ENCODE measurements around the gene LARGE2.

The LARGE2 gene

GRCh38 chr11:45936511-45937054, 14.1 kb downstream of the LARGE2 start:
- no peaks in the 10 kb centered on the region for H3K27me3 Mint-ChIP-seq (ENCODE audit: low read depth)
- peaks cover 20% of the 10 kb centered on the region for H3K36me3 Mint-ChIP-seq (ENCODE audit: low read depth)
- no peaks in the 10 kb centered on the region for H3K9me3 Mint-ChIP-seq
- H3K4me1 Mint-ChIP-seq (ENCODE audit: low read depth) = no peaks in the 10 kb centered on the region
- no peak overlapping the region for H3K27ac Mint-ChIP-seq
- no peak overlapping the region for H3K4me3 Mint-ChIP-seq

GRCh38 chr11:45937916-45938315, 15.5 kb downstream of the LARGE2 start:
- Mint-ChIP-seq H3K27me3 (ENCODE audit: low read depth) (no peaks in the 10 kb centered on the region), H3K36me3 (ENCODE audit: low read depth) (peaks cover 18% of the 10 kb centered on the region), H3K27ac (no peak overlapping the region), H3K9me3 (no peaks in the 10 kb centered on the region), H3K4me3 (no peak overlapping the region), H3K4me1 (ENCODE audit: low read depth) (no peaks in the 10 kb centered on the region)

GRCh38 chr11:45939836-45940235, 17.4 kb downstream of the LARGE2 start:
- Mint-ChIP-seq H3K9me3 (no peaks in the 10 kb centered on the region), H3K36me3 (ENCODE audit: low read depth) (peaks cover 14% of the 10 kb centered on the region), H3K4me1 (ENCODE audit: low read depth) (no peaks in the 10 kb centered on the region), H3K27ac (no peak overlapping the region), H3K4me3 (no peak overlapping the region), H3K27me3 (ENCODE audit: low read depth) (no peaks in the 10 kb centered on the region)

GRCh38 chr11:45941285-45941684, 18.8 kb downstream of the LARGE2 start:
- Mint-ChIP-seq H3K36me3 (ENCODE audit: low read depth) (peaks cover 24% of the 10 kb centered on the region), H3K4me3 (no peak overlapping the region), H3K27me3 (ENCODE audit: low read depth) (no peaks in the 10 kb centered on the region), H3K9me3 (no peaks in the 10 kb centered on the region), H3K4me1 (ENCODE audit: low read depth) (no peaks in the 10 kb centered on the region), H3K27ac (no peak overlapping the region)

GRCh38 chr11:45942381-45942780, 19.9 kb downstream of the LARGE2 start:
- Mint-ChIP-seq H3K4me1 (ENCODE audit: low read depth) (no peaks in the 10 kb centered on the region), H3K27me3 (ENCODE audit: low read depth) (no peaks in the 10 kb centered on the region), H3K4me3 (no peak overlapping the region), H3K9me3 (no peaks in the 10 kb centered on the region), H3K27ac (no peak overlapping the region), H3K36me3 (ENCODE audit: low read depth) (peaks cover 21% of the 10 kb centered on the region)

- H3K27me3 Mint-ChIP-seq (ENCODE audit: low read depth) = no peaks in the 10 kb centered on the region
- H3K27ac Mint-ChIP-seq = no peak overlapping the region
Observed at GRCh38 chr11:45945397-45945999, 23.0 kb downstream of the LARGE2 start.

GRCh38 chr11:45947885-45948284, 25.4 kb downstream of the LARGE2 start:
- Mint-ChIP-seq H3K36me3 (ENCODE audit: low read depth) (peaks cover 23% of the 10 kb centered on the region), H3K27ac (no peak overlapping the region), H3K4me3 (no peak overlapping the region), H3K9me3 (no peaks in the 10 kb centered on the region), H3K4me1 (ENCODE audit: low read depth) (no peaks in the 10 kb centered on the region), H3K27me3 (ENCODE audit: low read depth) (no peaks in the 10 kb centered on the region)

More at GRCh38 chr11:45945397-45945999, 23.0 kb downstream of the LARGE2 start:
- H3K4me1 Mint-ChIP-seq (ENCODE audit: low read depth) = no peaks in the 10 kb centered on the region
- H3K36me3 Mint-ChIP-seq (ENCODE audit: low read depth) = peaks cover 27% of the 10 kb centered on the region
- H3K4me3 Mint-ChIP-seq = no peak overlapping the region
- H3K9me3 Mint-ChIP-seq = no peaks in the 10 kb centered on the region

- Mint-ChIP-seq H3K36me3 (ENCODE audit: low read depth) (peaks cover 23% of the 10 kb centered on the region), H3K4me1 (ENCODE audit: low read depth) (no peaks in the 10 kb centered on the region), H3K4me3 (no peak overlapping the region), H3K27ac (no peak overlapping the region), H3K9me3 (no peaks in the 10 kb centered on the region), H3K27me3 (ENCODE audit: low read depth) (no peaks in the 10 kb centered on the region)
Observed at GRCh38 chr11:45948356-45948755, 25.9 kb downstream of the LARGE2 start.

- H3K9me3 Mint-ChIP-seq = no peaks in the 10 kb centered on the region
- H3K27ac Mint-ChIP-seq = no peak overlapping the region
- no peaks in the 10 kb centered on the region for H3K4me1 Mint-ChIP-seq (ENCODE audit: low read depth)
- H3K36me3 Mint-ChIP-seq (ENCODE audit: low read depth) = peaks cover 20% of the 10 kb centered on the region
- no peaks in the 10 kb centered on the region for H3K27me3 Mint-ChIP-seq (ENCODE audit: low read depth)
- H3K4me3 Mint-ChIP-seq = no peak overlapping the region
Observed at GRCh38 chr11:45949992-45950407, 27.5 kb downstream of the LARGE2 start.

- peaks cover 19% of the 10 kb centered on the region for H3K36me3 Mint-ChIP-seq (ENCODE audit: low read depth)
- H3K9me3 Mint-ChIP-seq = no peaks in the 10 kb centered on the region
- no peak overlapping the region for H3K4me3 Mint-ChIP-seq
- H3K27ac Mint-ChIP-seq = no peak overlapping the region
- no peaks in the 10 kb centered on the region for H3K4me1 Mint-ChIP-seq (ENCODE audit: low read depth)
- H3K27me3 Mint-ChIP-seq (ENCODE audit: low read depth) = no peaks in the 10 kb centered on the region
Observed at GRCh38 chr11:45959851-45960250, 37.4 kb downstream of the LARGE2 start.

GRCh38 chr11:45960387-45961095, 38.1 kb downstream of the LARGE2 start:
- H3K36me3 Mint-ChIP-seq (ENCODE audit: low read depth) = peaks cover 15% of the 10 kb centered on the region
- no peak overlapping the region for H3K4me3 Mint-ChIP-seq
- H3K27me3 Mint-ChIP-seq (ENCODE audit: low read depth) = no peaks in the 10 kb centered on the region
- H3K4me1 Mint-ChIP-seq (ENCODE audit: low read depth) = no peaks in the 10 kb centered on the region
- H3K27ac Mint-ChIP-seq = no peak overlapping the region
- no peaks in the 10 kb centered on the region for H3K9me3 Mint-ChIP-seq

GRCh38 chr11:45961751-45962240, 39.3 kb downstream of the LARGE2 start:
- Mint-ChIP-seq H3K36me3 (ENCODE audit: low read depth) (peaks cover 12% of the 10 kb centered on the region), H3K27ac (no peak overlapping the region), H3K9me3 (no peaks in the 10 kb centered on the region), H3K4me3 (no peak overlapping the region), H3K27me3 (ENCODE audit: low read depth) (no peaks in the 10 kb centered on the region), H3K4me1 (ENCODE audit: low read depth) (no peaks in the 10 kb centered on the region)

GRCh38 chr11:45964911-45965389, 42.5 kb downstream of the LARGE2 start:
- no peak overlapping the region for H3K27ac Mint-ChIP-seq
- H3K36me3 Mint-ChIP-seq (ENCODE audit: low read depth) = peaks cover 12% of the 10 kb centered on the region
- no peaks in the 10 kb centered on the region for H3K27me3 Mint-ChIP-seq (ENCODE audit: low read depth)
- no peaks in the 10 kb centered on the region for H3K4me1 Mint-ChIP-seq (ENCODE audit: low read depth)
- no peak overlapping the region for H3K4me3 Mint-ChIP-seq
- no peaks in the 10 kb centered on the region for H3K9me3 Mint-ChIP-seq

- no peak overlapping the region for H3K27ac Mint-ChIP-seq
- no peaks in the 10 kb centered on the region for H3K4me1 Mint-ChIP-seq (ENCODE audit: low read depth)
- no peaks in the 10 kb centered on the region for H3K9me3 Mint-ChIP-seq
- H3K4me3 Mint-ChIP-seq = no peak overlapping the region
- H3K27me3 Mint-ChIP-seq (ENCODE audit: low read depth) = no peaks in the 10 kb centered on the region
- H3K36me3 Mint-ChIP-seq (ENCODE audit: low read depth) = peaks cover 10% of the 10 kb centered on the region
Observed at GRCh38 chr11:45967506-45967905, 45.0 kb downstream of the LARGE2 start.

GRCh38 chr11:45968901-45969300, 46.4 kb downstream of the LARGE2 start:
- Mint-ChIP-seq H3K27me3 (ENCODE audit: low read depth) (no peaks in the 10 kb centered on the region), H3K9me3 (no peaks in the 10 kb centered on the region), H3K4me1 (ENCODE audit: low read depth) (no peaks in the 10 kb centered on the region), H3K4me3 (no peak overlapping the region), H3K27ac (no peak overlapping the region), H3K36me3 (ENCODE audit: low read depth) (peaks cover 10% of the 10 kb centered on the region)

Data from T-helper 1 cell treated with Interleukin-12 subunit alpha and Interleukin-12 subunit beta and Interleukin-4 antibody, amounts not matched to agents 30 μg/mL and 1 μg/mL, for 36 hours (primary cell).